ENCODE results near the gene ZNHIT1.

DNA sequence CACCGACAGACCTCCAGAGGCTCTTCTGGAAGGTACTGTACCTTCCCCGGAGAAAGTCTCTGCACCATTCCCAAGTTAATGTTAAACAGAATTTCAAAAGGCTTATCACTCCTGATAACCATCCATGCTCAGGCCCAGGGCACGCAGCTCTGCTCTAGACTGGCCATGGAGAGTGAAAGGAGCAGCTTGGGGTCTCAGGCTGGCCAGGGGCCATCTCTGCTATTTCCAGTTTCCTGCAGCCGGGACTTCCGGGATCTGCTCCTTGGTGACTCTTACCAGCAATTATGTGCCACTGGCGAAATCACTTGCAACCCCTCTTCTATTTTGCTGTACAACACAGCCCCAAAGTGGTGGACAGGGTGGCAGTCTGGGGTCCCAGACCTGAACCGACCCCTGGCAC lies 13.7 kb downstream of the ZNHIT1 start:
- TF ChIP-seq, protein P1, sequence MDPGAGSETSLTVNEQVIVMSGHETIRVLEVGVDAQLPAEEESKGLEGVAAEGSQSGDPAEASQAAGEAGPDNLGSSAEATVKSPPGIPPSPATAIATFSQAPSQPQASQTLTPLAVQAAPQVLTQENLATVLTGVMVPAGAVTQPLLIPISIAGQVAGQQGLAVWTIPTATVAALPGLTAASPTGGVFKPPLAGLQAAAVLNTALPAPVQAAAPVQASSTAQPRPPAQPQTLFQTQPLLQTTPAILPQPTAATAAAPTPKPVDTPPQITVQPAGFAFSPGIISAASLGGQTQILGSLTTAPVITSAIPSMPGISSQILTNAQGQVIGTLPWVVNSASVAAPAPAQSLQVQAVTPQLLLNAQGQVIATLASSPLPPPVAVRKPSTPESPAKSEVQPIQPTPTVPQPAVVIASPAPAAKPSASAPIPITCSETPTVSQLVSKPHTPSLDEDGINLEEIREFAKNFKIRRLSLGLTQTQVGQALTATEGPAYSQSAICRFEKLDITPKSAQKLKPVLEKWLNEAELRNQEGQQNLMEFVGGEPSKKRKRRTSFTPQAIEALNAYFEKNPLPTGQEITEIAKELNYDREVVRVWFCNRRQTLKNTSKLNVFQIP (CRISPR knock-in tag; IDR thresholded peaks at IDR 0.05; ENCODE audit: borderline replicate concordance, low read depth) = no peak
- TF ChIP-seq OSR1 (CRISPR knock-in tag; IDR thresholded peaks at IDR 0.05) = no peak
- no peak for TF ChIP-seq RARB (CRISPR knock-in tag; IDR thresholded peaks at IDR 0.05)
- TF ChIP-seq, protein P2, sequence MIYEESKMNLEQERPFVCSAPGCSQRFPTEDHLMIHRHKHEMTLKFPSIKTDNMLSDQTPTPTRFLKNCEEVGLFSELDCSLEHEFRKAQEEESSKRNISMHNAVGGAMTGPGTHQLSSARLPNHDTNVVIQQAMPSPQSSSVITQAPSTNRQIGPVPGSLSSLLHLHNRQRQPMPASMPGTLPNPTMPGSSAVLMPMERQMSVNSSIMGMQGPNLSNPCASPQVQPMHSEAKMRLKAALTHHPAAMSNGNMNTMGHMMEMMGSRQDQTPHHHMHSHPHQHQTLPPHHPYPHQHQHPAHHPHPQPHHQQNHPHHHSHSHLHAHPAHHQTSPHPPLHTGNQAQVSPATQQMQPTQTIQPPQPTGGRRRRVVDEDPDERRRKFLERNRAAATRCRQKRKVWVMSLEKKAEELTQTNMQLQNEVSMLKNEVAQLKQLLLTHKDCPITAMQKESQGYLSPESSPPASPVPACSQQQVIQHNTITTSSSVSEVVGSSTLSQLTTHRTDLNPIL (CRISPR knock-in tag; IDR thresholded peaks at IDR 0.05; ENCODE audit: low read depth) = no peak
- TF ChIP-seq TCF4 (CRISPR knock-in tag; IDR thresholded peaks at IDR 0.05; ENCODE audit: borderline replicate concordance) = no peak
- no peak for TF ChIP-seq ARNTL (CRISPR knock-in tag; IDR thresholded peaks at IDR 0.05; ENCODE audit: borderline replicate concordance, low read depth)
- no peak for TF ChIP-seq ESRRG (CRISPR knock-in tag; IDR thresholded peaks at IDR 0.05)
- TF ChIP-seq ZFP3 (CRISPR knock-in tag; IDR thresholded peaks at IDR 0.05) = no peak
- TF ChIP-seq SNAI2 (CRISPR knock-in tag; IDR thresholded peaks at IDR 0.05) = no peak
